Measurements from ENCODE around the gene ESPNL. TPM values are rescaled to one million over a fixed set of nuclear protein-coding genes. Genes with fewer than 3 reads are reported as not detected.

ESPNL gene
- total and polyA plus RNA-seq, 2 of the 4 experiments (the other 2 are of a cell fraction) = 2.0 TPM

- ChIA-PET CTCF (no interaction called here), POLR2A (ENCODE audit: unreplicated experiment) (no interaction called here)
- TF ChIP-seq MAZ (IDR thresholded peaks at IDR 0.05; ENCODE audit: borderline replicate concordance, low read depth, low read length) = no peak
- Histone ChIP-seq H3K23ac (ENCODE audit: low read depth, low read length) (no peak overlapping the region), H3K36me3 (ENCODE audit: control insufficient read depth, insufficient read depth, low read length) (no peaks in the 10 kb centered on the region), H2AFZ (replicated peaks; ENCODE audit: low read length, poor library complexity) (no peak overlapping the region), H4K8ac (ENCODE audit: low read depth in 2 of 2, low read length in 2 of 2) (no peak overlapping the region), H4K5ac (ENCODE audit: low read depth, low read length) (no peak overlapping the region), H4K20me1 (ENCODE audit: insufficient read depth, low read length) (no peaks in the 10 kb centered on the region), H3K9ac (ENCODE audit: low read depth, low read length) (no peak overlapping the region), H3K14ac (replicated peaks; ENCODE audit: low read depth, low read length) (no peak overlapping the region), H2AK9ac (replicated peaks; ENCODE audit: low read depth, low read length, poor library complexity) (no peak overlapping the region), H3K4me3 (ENCODE audit: insufficient read depth, low read depth, low read length) (no peak overlapping the region), H3K9me3 (ENCODE audit: control insufficient read depth, insufficient read depth, low read length) (peaks cover 15% of the 10 kb centered on the region), H3K27me3 (ENCODE audit: control insufficient read depth, insufficient read depth, low read length) (peaks cover 10% of the 10 kb centered on the region; the same call in 1 of the 2 replicates), H3K18ac (ENCODE audit: low read depth, low read length) (no peak overlapping the region), H2BK5ac (ENCODE audit: low read depth, low read length, poor library complexity, severe bottlenecking) (no peak overlapping the region), H3K56ac (ENCODE audit: extremely low read depth, insufficient read depth, low read length) (no peak overlapping the region), H2BK15ac (ENCODE audit: low read depth, low read length) (no peak overlapping the region), H2AK5ac (ENCODE audit: low read depth, low read length) (no peak overlapping the region), H3K4me1 (ENCODE audit: control insufficient read depth, insufficient read depth, low read length) (no peaks in the 10 kb centered on the region), H3K79me1 (ENCODE audit: low read depth in 1 of 2, low read length in 2 of 2) (no peaks in the 10 kb centered on the region), H3K9me1 (ENCODE audit: insufficient read depth, low read length) (no peaks in the 10 kb centered on the region), H4K91ac (ENCODE audit: insufficient read depth, low read depth, low read length) (no peak overlapping the region), H3K4ac (ENCODE audit: low read depth, low read length) (no peak overlapping the region), H3K4me2 (ENCODE audit: low read depth, low read length) (no peak overlapping the region), H2BK20ac (ENCODE audit: low read depth, low read length) (no peak overlapping the region), H2BK120ac (ENCODE audit: low read depth, low read length) (no peak overlapping the region), H3K27ac (ENCODE audit: insufficient read depth, low read length) (no peak overlapping the region)
- dilution Hi-C loops (cut with HindIII; ENCODE audit: low sequenced_read_pairs, unreplicated experiment) = no loop called here
- intact Hi-C loops (cut with micrococcal nuclease) = no loop called here
- WGBS, 2 experiments (ENCODE audit: extremely low coverage in 2 of 2, insufficient read length in 1 of 2) = 80% methylated on average over 8 of the region's 16 CpGs; no CpG with 5 or more reads in 1 of the 2 experiments
- no peak for DNase-seq
- ATAC-seq (ENCODE audit: low read depth) = no peak
- no TSS peak for BruUV-seq (replicated peaks)
- in situ Hi-C loops (cut with MboI; ENCODE audit: low sequenced_read_pairs) = no loop called here
Observed at GRCh38 chr2:238114331-238114841, 14.2 kb downstream of the ESPNL start.

All from IMR-90 (cell line).